ENCODE results near the gene COX19. TPM values are rescaled to one million over a fixed set of nuclear protein-coding genes. Genes with fewer than 3 reads are reported as not detected.
A peak's percentile ranks its signal among the peaks of the same experiment; 100 is the strongest.

Gene COX19
- total RNA-seq, 1 experiment from 2014 or later: 14.4 TPM

DNA sequence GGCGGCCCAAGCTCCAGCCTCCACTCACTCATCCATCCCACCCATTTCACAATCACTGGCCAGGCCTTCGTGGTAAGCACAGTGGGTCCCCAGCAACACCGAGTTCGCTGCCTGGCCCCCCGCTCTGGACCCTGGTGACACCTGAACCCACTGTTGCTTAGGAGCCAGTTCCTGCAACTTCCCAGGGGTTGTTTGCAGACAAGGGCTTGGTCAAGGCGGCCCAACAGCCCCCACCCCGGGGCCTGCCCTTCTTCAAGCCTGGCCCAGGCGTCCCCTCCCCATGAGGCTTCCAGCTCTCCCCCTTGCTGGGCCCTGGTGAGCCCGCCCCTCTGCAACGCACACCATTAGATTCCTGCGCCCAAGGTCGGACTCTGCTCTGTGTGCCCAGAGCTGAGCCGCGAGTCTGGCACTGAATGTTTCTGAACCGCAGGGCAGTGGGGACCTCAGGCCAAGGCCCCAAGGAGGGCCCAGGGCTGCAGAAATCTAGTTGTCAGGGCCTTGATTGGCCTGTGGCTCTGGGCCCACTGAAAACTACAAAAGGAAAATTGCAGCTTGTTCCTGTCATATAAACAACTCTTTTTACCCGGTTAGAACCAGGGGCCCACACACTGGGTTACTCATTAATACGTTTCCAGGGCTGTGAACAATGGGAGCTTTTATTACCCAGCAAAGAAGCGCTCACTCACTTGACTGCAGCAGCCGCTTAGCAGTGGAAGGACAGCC, 2.1 kb upstream of the COX19 start:
- no peak overlapping the region for H3K4me3 ChIP-seq (ENCODE audit: low read depth in 2 of 2, low read length in 2 of 2)
- no peaks in the 10 kb centered on the region for H3K27me3 ChIP-seq (ENCODE audit: control insufficient read depth, insufficient read depth, low read length)
- peaks cover 16% of the 10 kb centered on the region for H3K4me1 ChIP-seq (ENCODE audit: control insufficient read depth, insufficient read depth, low read length)
- CTCF ChIA-PET: no interaction called here
- no peak for DNase-seq (ENCODE audit: low read depth, low spot score)
- H3K36me3 ChIP-seq (ENCODE audit: control insufficient read depth, insufficient read depth, low read length): peaks cover 8% of the 10 kb centered on the region
- in situ Hi-C loops (cut with HindIII; ENCODE audit: low pct_unique_long_range_greater_than_20kb, low sequenced_read_pairs) (no loop called here), intact Hi-C loops (cut with micrococcal nuclease; ENCODE audit: unreplicated experiment) (no loop called here)
- no peaks in the 10 kb centered on the region for H3K9me3 ChIP-seq (ENCODE audit: control insufficient read depth, insufficient read depth, low read depth, low read length)
- no peak for ATAC-seq
- TF ChIP-seq POLR2AphosphoS5 (IDR thresholded peaks at IDR 0.05; ENCODE audit: low read depth, low read length): no peak
- TF ChIP-seq, protein P1, sequence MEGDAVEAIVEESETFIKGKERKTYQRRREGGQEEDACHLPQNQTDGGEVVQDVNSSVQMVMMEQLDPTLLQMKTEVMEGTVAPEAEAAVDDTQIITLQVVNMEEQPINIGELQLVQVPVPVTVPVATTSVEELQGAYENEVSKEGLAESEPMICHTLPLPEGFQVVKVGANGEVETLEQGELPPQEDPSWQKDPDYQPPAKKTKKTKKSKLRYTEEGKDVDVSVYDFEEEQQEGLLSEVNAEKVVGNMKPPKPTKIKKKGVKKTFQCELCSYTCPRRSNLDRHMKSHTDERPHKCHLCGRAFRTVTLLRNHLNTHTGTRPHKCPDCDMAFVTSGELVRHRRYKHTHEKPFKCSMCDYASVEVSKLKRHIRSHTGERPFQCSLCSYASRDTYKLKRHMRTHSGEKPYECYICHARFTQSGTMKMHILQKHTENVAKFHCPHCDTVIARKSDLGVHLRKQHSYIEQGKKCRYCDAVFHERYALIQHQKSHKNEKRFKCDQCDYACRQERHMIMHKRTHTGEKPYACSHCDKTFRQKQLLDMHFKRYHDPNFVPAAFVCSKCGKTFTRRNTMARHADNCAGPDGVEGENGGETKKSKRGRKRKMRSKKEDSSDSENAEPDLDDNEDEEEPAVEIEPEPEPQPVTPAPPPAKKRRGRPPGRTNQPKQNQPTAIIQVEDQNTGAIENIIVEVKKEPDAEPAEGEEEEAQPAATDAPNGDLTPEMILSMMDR (IDR thresholded peaks at IDR 0.05): no peak
- TF ChIP-seq SIN3A (IDR thresholded peaks at IDR 0.05; ENCODE audit: borderline replicate concordance, insufficient read depth, low read depth, low read length): no peak
- TF ChIP-seq, protein P2, sequence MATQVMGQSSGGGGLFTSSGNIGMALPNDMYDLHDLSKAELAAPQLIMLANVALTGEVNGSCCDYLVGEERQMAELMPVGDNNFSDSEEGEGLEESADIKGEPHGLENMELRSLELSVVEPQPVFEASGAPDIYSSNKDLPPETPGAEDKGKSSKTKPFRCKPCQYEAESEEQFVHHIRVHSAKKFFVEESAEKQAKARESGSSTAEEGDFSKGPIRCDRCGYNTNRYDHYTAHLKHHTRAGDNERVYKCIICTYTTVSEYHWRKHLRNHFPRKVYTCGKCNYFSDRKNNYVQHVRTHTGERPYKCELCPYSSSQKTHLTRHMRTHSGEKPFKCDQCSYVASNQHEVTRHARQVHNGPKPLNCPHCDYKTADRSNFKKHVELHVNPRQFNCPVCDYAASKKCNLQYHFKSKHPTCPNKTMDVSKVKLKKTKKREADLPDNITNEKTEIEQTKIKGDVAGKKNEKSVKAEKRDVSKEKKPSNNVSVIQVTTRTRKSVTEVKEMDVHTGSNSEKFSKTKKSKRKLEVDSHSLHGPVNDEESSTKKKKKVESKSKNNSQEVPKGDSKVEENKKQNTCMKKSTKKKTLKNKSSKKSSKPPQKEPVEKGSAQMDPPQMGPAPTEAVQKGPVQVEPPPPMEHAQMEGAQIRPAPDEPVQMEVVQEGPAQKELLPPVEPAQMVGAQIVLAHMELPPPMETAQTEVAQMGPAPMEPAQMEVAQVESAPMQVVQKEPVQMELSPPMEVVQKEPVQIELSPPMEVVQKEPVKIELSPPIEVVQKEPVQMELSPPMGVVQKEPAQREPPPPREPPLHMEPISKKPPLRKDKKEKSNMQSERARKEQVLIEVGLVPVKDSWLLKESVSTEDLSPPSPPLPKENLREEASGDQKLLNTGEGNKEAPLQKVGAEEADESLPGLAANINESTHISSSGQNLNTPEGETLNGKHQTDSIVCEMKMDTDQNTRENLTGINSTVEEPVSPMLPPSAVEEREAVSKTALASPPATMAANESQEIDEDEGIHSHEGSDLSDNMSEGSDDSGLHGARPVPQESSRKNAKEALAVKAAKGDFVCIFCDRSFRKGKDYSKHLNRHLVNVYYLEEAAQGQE (IDR thresholded peaks at IDR 0.05; ENCODE audit: insufficient read depth in 1 of 2, low read depth in 2 of 2, low read length in 1 of 2): no peak
- no peak for TF ChIP-seq TCF7L2 (IDR thresholded peaks at IDR 0.05; ENCODE audit: low read depth, low read length)
- BruUV-seq (replicated peaks): no TSS peak
- POLR2A ChIA-PET: no interaction called here
- peak overlapping the region; percentile 14; the same call in 1 of the 2 replicates for H3K27ac ChIP-seq (ENCODE audit: low read length)

DNA sequence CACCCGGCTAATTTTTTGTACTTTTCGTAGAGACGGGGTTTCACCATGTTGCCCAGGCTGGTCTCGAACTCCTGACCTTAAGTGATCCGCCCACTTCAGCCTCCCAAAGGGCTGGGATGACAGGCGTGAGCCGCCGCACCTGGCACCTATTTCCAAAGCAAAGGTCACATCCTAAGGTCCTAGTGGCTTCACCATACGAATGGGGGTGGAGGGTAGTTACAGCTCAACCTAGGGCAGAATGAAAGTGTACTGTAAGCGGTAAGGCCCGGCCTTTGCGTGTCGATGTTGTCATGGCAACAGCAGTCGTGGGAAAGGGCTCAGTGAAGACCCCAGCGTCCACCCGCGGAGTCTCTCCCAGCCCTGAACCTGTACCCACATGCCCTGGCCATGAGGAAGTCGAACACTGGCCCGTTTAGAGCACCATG, 1.6 kb upstream of the COX19 start:
- CTCF ChIA-PET: no interaction called here
- TF ChIP-seq, protein P2 (IDR thresholded peaks at IDR 0.05; ENCODE audit: insufficient read depth in 1 of 2, low read depth in 2 of 2, low read length in 1 of 2): no peak
- no peak for TF ChIP-seq SIN3A (IDR thresholded peaks at IDR 0.05; ENCODE audit: borderline replicate concordance, insufficient read depth, low read depth, low read length)
- TF ChIP-seq, protein P1 (IDR thresholded peaks at IDR 0.05): no peak
- TF ChIP-seq TCF7L2 (IDR thresholded peaks at IDR 0.05; ENCODE audit: low read depth, low read length): no peak
- no peak for TF ChIP-seq POLR2AphosphoS5 (IDR thresholded peaks at IDR 0.05; ENCODE audit: low read depth, low read length)
- DNase-seq (ENCODE audit: low read depth, low spot score) (no peak), ATAC-seq (no peak)
- POLR2A ChIA-PET: no interaction called here
- no TSS peak for BruUV-seq (replicated peaks)
- H3K27me3 ChIP-seq (ENCODE audit: control insufficient read depth, insufficient read depth, low read length): no peaks in the 10 kb centered on the region
- H3K36me3 ChIP-seq (ENCODE audit: control insufficient read depth, insufficient read depth, low read length): peaks cover 13% of the 10 kb centered on the region
- no peak overlapping the region; the same call in 1 of the 2 replicates for H3K27ac ChIP-seq (ENCODE audit: low read length)
- H3K4me1 ChIP-seq (ENCODE audit: control insufficient read depth, insufficient read depth, low read length): peaks cover 16% of the 10 kb centered on the region
- intact Hi-C loops (cut with micrococcal nuclease; ENCODE audit: unreplicated experiment): no loop called here
- H3K4me3 ChIP-seq (ENCODE audit: low read depth in 2 of 2, low read length in 2 of 2): no peak overlapping the region
- H3K9me3 ChIP-seq (ENCODE audit: control insufficient read depth, insufficient read depth, low read depth, low read length): no peaks in the 10 kb centered on the region
- in situ Hi-C loops (cut with HindIII; ENCODE audit: low pct_unique_long_range_greater_than_20kb, low sequenced_read_pairs): no loop called here

Data from Panc1 (cell line).